IMR-90 (cell line): ENCODE data around the gene FTO. TPM values are rescaled to one million over a fixed set of nuclear protein-coding genes. Genes with fewer than 3 reads are reported as not detected.

ENCODE experiments used
- ATAC-seq: fragments of 200-7000 bp; cut with Tn5 transposase; 2 replicates; pipeline ENCODE4 v1.9.1; 2020; ENCODE audit warnings: low read depth, mild to moderate bottlenecking, moderate library complexity
- BruUV-seq: library from RNA; stranded (reverse); fragments of 400-500 nt; replicated peaks from 2 replicates; lab custom pipeline; 2021; lab: Mats Ljungman, UMichigan
- CTCF ChIA-PET: fragments of 300-600 bp; formaldehyde crosslinking; extraction: SDS; loops from one replicate; lab custom pipeline; 2021; ENCODE audit warnings: antibody characterized with exemption; lab: Yijun Ruan, JAX
- POLR2A ChIA-PET: fragments of 300-600 bp; sonication (Branson Sonifier 250); formaldehyde crosslinking; loops from one replicate; lab custom pipeline; 2022; ENCODE audit warnings: antibody characterized with exemption; ENCODE audit not compliant: unreplicated experiment; lab: Charles Lee
- DNase-seq: peaks from one replicate; pipeline ENCODE4 v3.0.0; 2013
- H2AFZ ChIP-seq: replicated peaks from 2 replicates; pipeline ENCODE3; 2013; ENCODE audit warnings: low read length, mild to moderate bottlenecking; ENCODE audit not compliant: poor library complexity
- H2AK5ac ChIP-seq: 2 replicates; pipeline ENCODE4 v1.6.1; 2013; ENCODE audit warnings: low read depth, low read length, inconsistent platforms
- H2AK9ac ChIP-seq: replicated peaks from 2 replicates; pipeline ENCODE3; 2013; ENCODE audit warnings: mild to moderate bottlenecking, low read depth, low read length, moderate library complexity; ENCODE audit not compliant: poor library complexity
- H2BK120ac ChIP-seq: 2 replicates; pipeline ENCODE4 v1.6.1; 2013; ENCODE audit warnings: low read depth, low read length, inconsistent platforms
- H2BK15ac ChIP-seq: 3 replicates; pipeline ENCODE4 v1.6.1; 2013; ENCODE audit warnings: low read depth, low read length, inconsistent platforms
- H2BK20ac ChIP-seq: 2 replicates; pipeline ENCODE4 v1.6.1; 2013; ENCODE audit warnings: low read depth, mild to moderate bottlenecking, inconsistent platforms, low read length, moderate library complexity
- H2BK5ac ChIP-seq: 2 replicates; pipeline ENCODE4 v1.6.1; 2013; ENCODE audit warnings: mild to moderate bottlenecking, low read depth, low read length, inconsistent platforms; ENCODE audit not compliant: poor library complexity, severe bottlenecking
- H3K14ac ChIP-seq: replicated peaks from 2 replicates; pipeline ENCODE4 v1.6.1; 2013; ENCODE audit warnings: low read depth, low read length, inconsistent platforms
- H3K18ac ChIP-seq: 2 replicates; pipeline ENCODE4 v1.6.1; 2013; ENCODE audit warnings: low read depth, low read length, control low read depth
- H3K23ac ChIP-seq: 2 replicates; pipeline ENCODE4 v1.6.1; 2013; ENCODE audit warnings: low read depth, low read length, inconsistent platforms
- H3K27ac ChIP-seq: 2 replicates; pipeline ENCODE4 v1.5.1; 2013; ENCODE audit warnings: mild to moderate bottlenecking, control low read depth, low read length; ENCODE audit not compliant: insufficient read depth
- H3K27me3 ChIP-seq: 2 replicates; pipeline ENCODE4 v1.6.1; 2013; ENCODE audit warnings: low read length; ENCODE audit not compliant: control insufficient read depth, insufficient read depth
- H3K36me3 ChIP-seq: 2 replicates; pipeline ENCODE4 v1.6.1; 2013; ENCODE audit warnings: low read length, mixed read lengths; ENCODE audit not compliant: control insufficient read depth, insufficient read depth
- H3K4ac ChIP-seq: 2 replicates; pipeline ENCODE4 v1.6.1; 2013; ENCODE audit warnings: low read depth, low read length, inconsistent platforms
- H3K4me1 ChIP-seq: 2 replicates; pipeline ENCODE4 v1.6.1; 2013; ENCODE audit warnings: low read length, mixed read lengths; ENCODE audit not compliant: control insufficient read depth, insufficient read depth
- H3K4me2 ChIP-seq: 2 replicates; pipeline ENCODE4 v1.6.1; 2013; ENCODE audit warnings: low read depth, mild to moderate bottlenecking, control low read depth, low read length, moderate library complexity
- H3K4me3 ChIP-seq: 2 replicates; pipeline ENCODE4 v1.5.1; 2013; ENCODE audit warnings: low read depth, mild to moderate bottlenecking, control low read depth, low read length, moderate library complexity; ENCODE audit not compliant: insufficient read depth
- H3K56ac ChIP-seq: 2 replicates; pipeline ENCODE4 v1.6.1; 2013; ENCODE audit warnings: low read length, inconsistent platforms; ENCODE audit not compliant: insufficient read depth; ENCODE audit errors: extremely low read depth
- H3K79me1 ChIP-seq, 2 experiments: 2 replicates each; pipeline ENCODE4 v1.6.1; 2013; ENCODE audit warnings: low read length in 2 of 2, inconsistent platforms in 1 of 2, low read depth in 1 of 2
- H3K9ac ChIP-seq: 2 replicates; pipeline ENCODE4 v1.6.1; 2013; ENCODE audit warnings: low read depth, low read length, control low read depth
- H3K9me1 ChIP-seq: 2 replicates; pipeline ENCODE4 v1.6.1; 2013; ENCODE audit warnings: low read length, inconsistent platforms; ENCODE audit not compliant: insufficient read depth
- H3K9me3 ChIP-seq: 2 replicates; pipeline ENCODE4 v1.6.1; 2013; ENCODE audit warnings: low read length; ENCODE audit not compliant: control insufficient read depth, insufficient read depth
- H4K20me1 ChIP-seq: 2 replicates; pipeline ENCODE4 v1.6.1; 2013; ENCODE audit warnings: low read length, inconsistent platforms; ENCODE audit not compliant: insufficient read depth
- H4K5ac ChIP-seq: 2 replicates; pipeline ENCODE4 v1.6.1; 2013; ENCODE audit warnings: mild to moderate bottlenecking, low read depth, low read length, control low read depth
- H4K8ac ChIP-seq, 2 experiments: 2 replicates each; pipeline ENCODE4 v1.6.1; 2013; ENCODE audit warnings: low read depth in 2 of 2, low read length in 2 of 2, control low read depth in 1 of 2, inconsistent platforms in 1 of 2
- H4K91ac ChIP-seq: 2 replicates; pipeline ENCODE4 v1.6.1; 2013; ENCODE audit warnings: low read depth, low read length, inconsistent platforms; ENCODE audit not compliant: insufficient read depth
- BHLHE40 ChIP-seq: fragments of 150-350 bp; IDR thresholded peaks from 2 replicates; pipeline ENCODE4 v1.6.1; 2016; ENCODE audit warnings: mild to moderate bottlenecking, low read depth, low read length
- MAFK ChIP-seq: IDR thresholded peaks from 2 replicates; pipeline ENCODE4 v1.6.1; 2012; ENCODE audit warnings: low read depth, low read length, improper control_type of control experiment
- MXI1 ChIP-seq: IDR thresholded peaks from 2 replicates; pipeline ENCODE4 v1.6.1; 2012; ENCODE audit warnings: low read depth, mild to moderate bottlenecking, low read length, moderate library complexity, borderline replicate concordance
- POLR2A ChIP-seq: IDR thresholded peaks from 2 replicates; pipeline ENCODE4 v1.6.1; 2012; ENCODE audit warnings: mild to moderate bottlenecking, low read depth, low read length
- SMC3 ChIP-seq: fragments of 150-350 bp; IDR thresholded peaks from 2 replicates; pipeline ENCODE4 v1.6.1; 2016; ENCODE audit warnings: low read depth, mild to moderate bottlenecking, antibody characterized with exemption, low read length, moderate library complexity
- WGBS, 2 experiments: methylation state at CpG; one replicate each; pipeline versions ENCODE4 v1.1.5 to v1.1.7; 2013; ENCODE audit warnings: missing lambda C conversion rate in 2 of 2; ENCODE audit not compliant: insufficient read length in 1 of 2; ENCODE audit errors: extremely low coverage in 2 of 2; 5-methylcytosine and 5-hydroxymethylcytosine counted together
- dilution Hi-C: fragments of 300-500 bp; cut with HindIII; formaldehyde crosslinking; loops from one replicate; pipeline ENCODE4 v1.14.3; 2018; ENCODE audit warnings: low sequenced_read_pairs; ENCODE audit not compliant: unreplicated experiment
- in situ Hi-C: fragments of 300-500 bp; cut with MboI; formaldehyde crosslinking; loops from 3 replicates; pipeline ENCODE4 v1.14.3; 2019; ENCODE audit warnings: low sequenced_read_pairs, inconsistent platforms, mixed read lengths
- intact Hi-C: fragments of 100-400 bp; cut with micrococcal nuclease; formaldehyde crosslinking; loops from 2 replicates; pipeline ENCODE4 v1.10.0; 2022
- polyA plus RNA-seq, 3 experiments: library from polyadenylated mRNA; depleted of rRNA; stranded (reverse); fragments of >200 nt; gene quantifications; 2 replicates each; pipeline ENCODE4 v1.2.3, GENCODE V29; 2012; ENCODE audit warnings: low replicate concordance in 1 of 3
- total RNA-seq: library from RNA; depleted of rRNA; stranded (reverse); fragments of >200 nt; gene quantifications from 2 replicates; pipeline ENCODE4 v1.2.3, GENCODE V29; 2012

FTO gene
- total and polyA plus RNA-seq, 2 of the 4 experiments (the other 2 are of a cell fraction) = 70.3 to 132 TPM

GRCh38 chr16:54059319-54059718 lies 355.4 kb downstream of the FTO start:
- no peak overlapping the region for H4K91ac ChIP-seq
- CTCF ChIA-PET = no interaction called here
- TF ChIP-seq BHLHE40 = no peak
- TF ChIP-seq MAFK = no peak
- TF ChIP-seq SMC3 = no peak
- no peak for TF ChIP-seq MXI1
- TF ChIP-seq POLR2A = no peak
- no peak for ATAC-seq
- no peak overlapping the region for H2BK120ac ChIP-seq
- no peak overlapping the region for H4K8ac ChIP-seq
- no peak overlapping the region for H3K4me2 ChIP-seq
- H3K36me3 ChIP-seq = no peaks in the 10 kb centered on the region
- no peak overlapping the region for H2AK5ac ChIP-seq
- no peak overlapping the region for H3K23ac ChIP-seq
- no peaks in the 10 kb centered on the region for H4K20me1 ChIP-seq
- H3K79me1 ChIP-seq = 0 out of 4 replicates have a peak, but pooled peaks cover 0 to 3% of the 10 kb centered on the region in 2 experiments
- no peak overlapping the region for H2BK15ac ChIP-seq
- no peaks in the 10 kb centered on the region for H3K9me1 ChIP-seq
- no peak overlapping the region for H2AFZ ChIP-seq
- no peak overlapping the region for H3K27ac ChIP-seq
- no peak overlapping the region for H3K14ac ChIP-seq
- H3K27me3 ChIP-seq = no peaks in the 10 kb centered on the region
- no peaks in the 10 kb centered on the region for H3K4me1 ChIP-seq
- H3K18ac ChIP-seq = no peak overlapping the region
- H3K4me3 ChIP-seq = no peak overlapping the region
- no peak overlapping the region for H4K5ac ChIP-seq
- DNase-seq = no peak
- WGBS, 2 experiments = no CpG with 5 or more reads among the region's 6 CpGs
- H2AK9ac ChIP-seq = no peak overlapping the region
- H2BK5ac ChIP-seq = no peak overlapping the region
- dilution Hi-C loops (no loop called here), intact Hi-C loops (no loop called here), in situ Hi-C loops (no loop called here)
- H3K4ac ChIP-seq = no peak overlapping the region
- BruUV-seq = no TSS peak
- no peak overlapping the region for H3K56ac ChIP-seq
- no peak overlapping the region for H2BK20ac ChIP-seq
- POLR2A ChIA-PET = no interaction called here
- no peak overlapping the region for H3K9ac ChIP-seq
- H3K9me3 ChIP-seq = no peaks in the 10 kb centered on the region
